ENCODE measurements around the gene CNTNAP2. TPM values are rescaled to one million over a fixed set of nuclear protein-coding genes. Genes with fewer than 3 reads are reported as not detected.

The CNTNAP2 gene
- total and polyA plus RNA-seq, 2 of the 4 experiments (the other 2 are of a cell fraction) = not detected

- ChIA-PET CTCF (no interaction called here), POLR2A (ENCODE audit: unreplicated experiment) (no interaction called here)
- no peak overlapping the region for H3K4ac ChIP-seq (ENCODE audit: low read depth, low read length)
- H3K79me1 ChIP-seq (ENCODE audit: low read depth in 1 of 2, low read length in 2 of 2) = no peaks in the 10 kb centered on the region
- no peak overlapping the region for H3K14ac ChIP-seq (replicated peaks; ENCODE audit: low read depth, low read length)
- H3K9ac ChIP-seq (ENCODE audit: low read depth, low read length) = no peak overlapping the region
- no peak overlapping the region for H4K8ac ChIP-seq (ENCODE audit: low read depth in 2 of 2, low read length in 2 of 2)
- intact Hi-C loops (cut with micrococcal nuclease) = loop anchor here (10.0 kb wide), 1 partner anchor 192 kb away; no protein-coding TSS in a partner anchor
- no peak overlapping the region for H4K91ac ChIP-seq (ENCODE audit: insufficient read depth, low read depth, low read length)
- no peak overlapping the region for H2BK15ac ChIP-seq (ENCODE audit: low read depth, low read length)
- H3K9me1 ChIP-seq (ENCODE audit: insufficient read depth, low read length) = no peaks in the 10 kb centered on the region
- H3K36me3 ChIP-seq (ENCODE audit: control insufficient read depth, insufficient read depth, low read length) = no peaks in the 10 kb centered on the region
- H2BK5ac ChIP-seq (ENCODE audit: low read depth, low read length, poor library complexity, severe bottlenecking) = no peak overlapping the region
- H3K4me2 ChIP-seq (ENCODE audit: low read depth, low read length) = no peak overlapping the region
- in situ Hi-C loops (cut with MboI; ENCODE audit: low sequenced_read_pairs) = loop anchor here (25.0 kb wide), 1 partner anchor 826 kb away; no protein-coding TSS in a partner anchor
- DNase-seq = no peak
- no peak overlapping the region for H4K5ac ChIP-seq (ENCODE audit: low read depth, low read length)
- H3K23ac ChIP-seq (ENCODE audit: low read depth, low read length) = no peak overlapping the region
- TF ChIP-seq MAFK (IDR thresholded peaks at IDR 0.05; ENCODE audit: low read depth, low read length) (no peak), NFE2L2 (IDR thresholded peaks at IDR 0.05; ENCODE audit: low read depth, low read length) (no peak), RCOR1 (IDR thresholded peaks at IDR 0.05; ENCODE audit: insufficient replicate concordance, low read length) (no peak), USF2 (IDR thresholded peaks at IDR 0.05; ENCODE audit: low read depth, low read length) (no peak), CEBPB (IDR thresholded peaks at IDR 0.05; ENCODE audit: low read depth, low read length) (no peak), SMC3 (IDR thresholded peaks at IDR 0.05; ENCODE audit: low read depth, low read length) (no peak), ELK1 (IDR thresholded peaks at IDR 0.05; ENCODE audit: borderline replicate concordance, low read depth, low read length) (no peak), RFX5 (IDR thresholded peaks at IDR 0.05; ENCODE audit: low read depth, low read length) (no peak), MAZ (IDR thresholded peaks at IDR 0.05; ENCODE audit: borderline replicate concordance, low read depth, low read length) (no peak), MXI1 (IDR thresholded peaks at IDR 0.05; ENCODE audit: borderline replicate concordance, low read depth, low read length) (no peak)
- ATAC-seq (ENCODE audit: low read depth) = no peak
- H2AFZ ChIP-seq (replicated peaks; ENCODE audit: low read length, poor library complexity) = no peak overlapping the region
- H3K4me3 ChIP-seq (ENCODE audit: insufficient read depth, low read depth, low read length) = no peak overlapping the region
- H3K56ac ChIP-seq (ENCODE audit: extremely low read depth, insufficient read depth, low read length) = no peak overlapping the region
- no peaks in the 10 kb centered on the region for H3K4me1 ChIP-seq (ENCODE audit: control insufficient read depth, insufficient read depth, low read length)
- H3K18ac ChIP-seq (ENCODE audit: low read depth, low read length) = peak overlapping the region; percentile 74; the same call in 1 of the 2 replicates
- no peaks in the 10 kb centered on the region for H3K27me3 ChIP-seq (ENCODE audit: control insufficient read depth, insufficient read depth, low read length)
- no peaks in the 10 kb centered on the region for H3K9me3 ChIP-seq (ENCODE audit: control insufficient read depth, insufficient read depth, low read length)
- no peak overlapping the region for H2AK9ac ChIP-seq (replicated peaks; ENCODE audit: low read depth, low read length, poor library complexity)
- H2BK20ac ChIP-seq (ENCODE audit: low read depth, low read length) = no peak overlapping the region
- BruUV-seq (replicated peaks) = no TSS peak
- H3K27ac ChIP-seq (ENCODE audit: insufficient read depth, low read length) = no peak overlapping the region
- 20% methylated on average over 2 of the region's 3 CpGs; no CpG with 5 or more reads in 1 of the 2 experiments for WGBS, 2 experiments (ENCODE audit: extremely low coverage in 2 of 2, insufficient read length in 1 of 2)
- dilution Hi-C loops (cut with HindIII; ENCODE audit: low sequenced_read_pairs, unreplicated experiment) = no loop called here
- H4K20me1 ChIP-seq (ENCODE audit: insufficient read depth, low read length) = no peaks in the 10 kb centered on the region
- no peak overlapping the region for H2AK5ac ChIP-seq (ENCODE audit: low read depth, low read length)
- H2BK120ac ChIP-seq (ENCODE audit: low read depth, low read length) = no peak overlapping the region
Measured at GRCh38 chr7:147436718-147437117, 1320.1 kb downstream of the CNTNAP2 start.
